NOMO-1 treated with dmso at 0.1 percent for 144 hours (cell line): ENCODE measurements around the gene MAST4.

ENCODE experiments used
- DNase-seq: peaks from one replicate; lab custom pipeline; 2025; ENCODE audit not compliant: unreplicated experiment; lab: John Stamatoyannopoulos, UW

MAST4 gene

GRCh38 chr5:66603164-66603563, 7.0 kb downstream of the MAST4 start:
- DNase-seq: no peak

GRCh38 chr5:66603881-66604280, 7.7 kb downstream of the MAST4 start:
- DNase-seq: no peak

GRCh38 chr5:66606713-66607112, 10.5 kb downstream of the MAST4 start:
- DNase-seq: no peak

- DNase-seq: no peak
These were observed 12.3 kb downstream of the MAST4 start for GRCh38 chr5:66608501-66608900.

DNA sequence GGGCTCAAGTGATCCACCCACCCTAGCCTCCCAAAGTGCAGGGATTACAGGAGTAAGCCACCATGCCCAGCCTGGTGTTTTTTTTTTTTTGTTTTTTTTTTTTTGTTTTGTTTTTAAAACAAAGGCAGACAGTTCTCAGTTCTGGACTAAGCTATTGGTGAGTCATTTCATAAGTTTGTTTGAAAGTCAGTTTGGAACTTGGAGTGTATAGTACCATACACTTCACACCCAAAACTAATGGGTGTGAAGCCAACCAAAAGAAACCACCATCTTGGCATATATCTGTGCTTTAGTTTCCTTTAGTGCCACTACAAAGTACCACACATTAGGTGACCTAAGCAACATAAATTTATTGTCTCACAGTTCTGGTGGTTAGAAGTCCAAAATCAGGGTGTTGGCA, 13.4 kb downstream of the MAST4 start:
- no peak for DNase-seq

DNA sequence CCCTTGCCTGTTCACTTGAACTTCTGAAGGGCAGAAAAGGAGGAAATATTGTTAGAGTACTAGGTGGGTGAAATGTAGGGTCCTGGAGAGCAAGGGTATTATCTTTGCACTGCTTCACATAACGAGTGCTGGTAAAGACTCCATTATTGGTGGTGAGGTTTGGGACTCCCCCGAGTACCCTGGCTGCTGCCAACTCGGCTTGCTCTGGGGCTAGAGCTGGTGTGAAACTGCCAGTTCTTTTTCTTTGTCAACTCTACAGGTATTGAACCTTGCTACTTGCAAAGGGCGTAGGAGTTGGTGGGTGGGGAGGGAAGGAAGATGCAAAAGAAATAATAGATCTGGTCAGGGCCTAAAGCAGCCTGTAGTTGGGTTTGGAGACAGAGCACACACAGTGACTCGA, 16.0 kb downstream of the MAST4 start:
- no peak for DNase-seq

DNA sequence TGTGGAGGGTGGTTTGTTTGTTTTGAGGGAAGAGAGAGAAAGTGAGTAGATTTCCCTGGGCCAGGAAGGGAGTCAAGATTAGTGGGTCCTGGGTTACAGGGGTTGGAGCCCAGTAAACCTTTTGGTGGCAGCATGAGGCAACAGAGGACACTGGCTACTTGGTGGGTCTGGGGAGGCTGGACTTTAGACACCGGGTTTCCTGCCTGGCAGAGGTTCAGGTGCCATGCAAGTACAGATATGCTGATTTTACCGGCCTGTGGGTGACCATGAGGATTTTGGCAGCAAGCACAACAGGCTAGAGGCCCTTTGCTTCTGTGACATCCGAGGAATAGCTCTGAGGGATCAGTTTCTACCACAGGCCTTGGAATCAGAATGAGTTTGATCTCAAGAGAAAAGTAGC, 18.9 kb downstream of the MAST4 start:
- no peak for DNase-seq

GRCh38 chr5:66615894-66616293, 19.7 kb downstream of the MAST4 start:
- DNase-seq: no peak

GRCh38 chr5:66616520-66617225, 20.5 kb downstream of the MAST4 start:
- DNase-seq: no peak

- DNase-seq: no peak
These were observed 21.2 kb downstream of the MAST4 start for GRCh38 chr5:66617226-66617861.

DNA sequence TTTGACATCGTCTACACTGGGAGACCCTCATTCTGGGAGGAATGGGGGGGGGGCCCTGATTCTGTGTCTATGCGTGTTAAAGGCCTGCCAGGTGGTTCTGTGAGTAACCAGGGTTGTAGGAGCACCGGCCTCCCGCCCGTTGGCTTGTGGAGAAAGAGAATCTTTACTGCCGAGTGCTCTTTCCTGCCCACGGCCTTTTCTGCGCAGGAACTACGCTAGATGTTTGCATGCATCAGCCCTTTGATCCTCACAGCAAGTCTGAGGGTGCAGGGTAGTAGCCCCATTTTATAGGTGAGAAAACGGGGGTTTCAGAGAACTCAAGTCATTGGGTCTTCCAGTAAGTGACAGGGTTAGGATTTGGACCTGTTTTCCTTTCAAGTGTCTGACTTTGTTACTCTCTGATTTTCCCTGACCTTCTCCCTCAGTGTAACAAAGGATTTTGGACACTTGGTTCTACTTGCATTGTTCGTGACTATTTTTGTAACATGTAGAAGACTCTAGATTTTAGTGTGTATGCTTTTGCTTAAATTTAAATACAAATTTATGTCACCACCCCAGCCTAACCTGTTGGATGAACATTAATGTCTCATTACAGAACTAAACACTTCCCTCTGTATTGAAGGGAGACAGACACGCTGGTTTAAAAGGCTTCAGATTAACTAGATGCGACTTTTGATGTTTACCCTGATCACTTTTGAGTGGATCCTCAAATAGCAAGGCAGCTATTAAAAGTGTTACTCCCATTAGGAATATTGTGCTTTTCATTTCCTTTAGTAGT, 22.0 kb downstream of the MAST4 start:
- no peak for DNase-seq

GRCh38 chr5:66620711-66621110, 24.5 kb downstream of the MAST4 start:
- DNase-seq: no peak

DNA sequence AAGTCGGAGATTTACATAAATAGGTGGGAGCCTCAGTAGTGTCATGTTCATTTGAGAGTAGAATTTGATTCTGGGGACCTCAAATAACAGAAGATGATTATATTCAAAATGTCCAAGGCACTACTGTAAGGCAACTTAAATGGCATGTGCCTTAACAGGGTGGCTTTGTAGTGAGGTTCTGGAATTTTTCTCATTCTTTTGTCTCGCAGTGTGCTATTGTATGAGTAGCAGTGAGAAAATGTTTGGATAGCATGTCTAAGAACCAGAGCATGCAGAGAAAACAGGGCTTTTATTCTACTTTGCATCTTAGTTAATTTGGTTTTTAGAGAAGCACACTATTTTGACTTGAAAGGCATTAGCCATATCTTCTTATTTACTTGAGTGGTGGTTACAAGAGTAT, 25.0 kb downstream of the MAST4 start:
- no peak for DNase-seq

GRCh38 chr5:66621736-66622135, 25.5 kb downstream of the MAST4 start:
- DNase-seq: no peak

DNA sequence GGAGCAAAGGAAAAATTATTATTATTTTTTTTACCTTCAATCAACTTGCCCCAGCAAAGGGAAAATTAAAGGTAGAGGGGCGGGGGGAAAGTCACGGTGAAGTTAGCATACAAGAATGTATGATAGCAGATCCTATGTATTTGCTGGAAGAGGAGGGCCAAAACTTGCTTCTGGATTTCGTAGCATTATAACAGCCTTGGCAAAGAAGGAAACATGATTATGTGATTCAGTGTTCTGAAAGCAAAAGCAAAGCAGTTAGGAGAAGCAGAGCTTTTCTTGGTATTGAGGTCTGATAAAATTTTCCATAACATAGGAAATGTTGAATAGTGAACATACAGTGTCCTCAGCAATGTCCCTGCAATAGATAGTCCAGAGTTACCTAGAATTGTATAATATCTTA, 32.4 kb downstream of the MAST4 start:
- DNase-seq: no peak

GRCh38 chr5:66629446-66629845, 33.3 kb downstream of the MAST4 start:
- DNase-seq: no peak

GRCh38 chr5:66633754-66634153, 37.6 kb downstream of the MAST4 start:
- DNase-seq: no peak

- DNase-seq: no peak
These were observed 38.4 kb downstream of the MAST4 start for GRCh38 chr5:66634601-66635000.

DNA sequence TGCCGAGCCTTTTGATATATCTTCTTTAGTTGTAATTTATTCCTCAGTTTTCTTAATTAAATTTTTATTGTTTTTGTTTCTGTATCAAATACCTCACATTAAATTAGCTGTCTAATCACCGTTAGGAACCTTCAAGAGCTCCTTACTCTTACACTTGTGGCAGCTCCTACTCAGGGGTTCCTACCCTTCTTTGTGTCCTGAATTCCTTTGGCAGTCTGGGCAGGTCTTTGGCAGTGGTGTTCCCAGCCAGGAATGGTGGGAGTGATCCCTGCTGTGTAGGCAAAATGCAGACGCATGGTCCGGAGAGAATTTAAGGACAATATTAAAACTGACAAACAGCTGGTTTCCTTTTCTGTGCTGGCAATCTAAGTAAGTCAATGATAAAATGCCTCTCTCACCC, 41.8 kb downstream of the MAST4 start:
- DNase-seq: no peak

DNA sequence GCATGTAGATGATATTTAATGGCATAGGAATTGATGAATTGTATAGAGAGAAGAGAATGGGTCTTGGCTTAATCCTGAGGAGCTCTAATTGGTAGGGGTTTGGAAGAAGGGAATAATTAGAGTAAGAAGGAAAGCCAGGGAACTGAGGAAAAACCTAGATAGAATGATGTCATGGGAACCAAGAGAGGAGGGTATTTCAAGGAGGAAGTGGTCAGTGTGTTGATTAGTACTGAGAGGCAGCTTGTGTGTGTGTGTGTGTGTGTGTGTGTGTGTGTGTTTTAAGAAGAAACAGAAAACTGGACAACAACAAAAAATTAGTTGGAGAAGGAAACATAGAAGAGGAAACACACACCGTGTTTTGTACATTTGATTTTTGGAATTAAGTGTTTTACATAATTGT, 42.8 kb downstream of the MAST4 start:
- DNase-seq: no peak

DNA sequence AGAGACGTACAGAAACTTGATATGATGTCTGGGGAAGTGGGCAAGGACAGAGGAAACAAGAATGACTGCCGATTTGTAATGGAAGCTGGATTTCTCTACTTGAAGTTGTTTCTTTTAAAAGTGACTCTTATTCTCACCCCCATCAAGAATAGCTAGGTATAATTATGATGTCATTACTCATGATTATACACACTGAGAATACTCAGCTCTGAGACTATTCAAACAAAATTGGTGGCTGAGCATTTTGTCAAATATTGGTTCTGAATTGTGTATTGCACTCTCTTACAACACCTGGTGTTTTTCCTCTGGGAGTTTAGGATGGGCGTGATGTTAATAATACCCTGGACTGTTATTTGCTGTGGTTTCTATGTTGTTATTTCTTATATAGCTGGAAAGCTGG, 46.3 kb downstream of the MAST4 start:
- DNase-seq: no peak

GRCh38 chr5:66643387-66643786, 47.2 kb downstream of the MAST4 start:
- DNase-seq: no peak
